ENCODE results near the gene RIC8A.
A peak's percentile ranks its signal among the peaks of the same experiment; 100 is the strongest.
"Not testable (repeated sequence)": the region's sequence is repeated elsewhere in the genome, so short reads cannot be mapped to it uniquely, and the experiment has no call there.

The RIC8A gene

DNA sequence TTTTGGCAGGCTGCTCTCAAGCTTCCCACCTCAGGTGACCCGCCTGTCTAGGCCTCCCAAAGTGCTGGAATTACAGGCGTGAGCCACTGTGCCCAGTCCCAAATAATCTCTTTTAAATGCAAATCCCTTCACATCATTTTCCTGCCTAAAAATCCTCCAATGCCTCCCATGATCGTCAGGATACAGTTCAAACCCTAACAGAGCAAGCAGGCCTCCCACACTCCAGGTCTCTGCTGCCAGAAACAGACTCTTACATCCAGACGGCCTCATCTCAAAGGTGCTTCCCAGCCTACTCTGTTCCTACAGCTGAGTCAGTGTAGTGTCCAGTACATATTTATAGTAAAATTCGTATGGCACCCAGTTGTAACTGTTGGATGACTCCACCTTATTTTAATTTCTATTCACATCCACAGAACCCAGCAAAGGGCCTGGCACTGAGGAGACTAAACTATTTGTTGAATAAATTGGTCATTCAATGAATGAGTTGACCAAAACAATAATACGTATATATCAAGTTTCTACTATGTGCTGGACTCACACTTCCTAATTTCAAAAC is 20.4 kb downstream of the RIC8A start:
- H3K9me3 ChIP-seq (ENCODE audit: control insufficient read depth, low read length) = no peaks in the 10 kb centered on the region
- no peaks in the 10 kb centered on the region for H3K4me1 ChIP-seq (ENCODE audit: control insufficient read depth, insufficient read depth, low read length)
- no peaks in the 10 kb centered on the region for H3K36me3 ChIP-seq (ENCODE audit: control insufficient read depth, insufficient read depth, low read length)
- H3K9ac ChIP-seq (ENCODE audit: low read length) = no peak overlapping the region
- H3K27me3 ChIP-seq (ENCODE audit: control insufficient read depth, insufficient read depth, low read length) = no peaks in the 10 kb centered on the region
- no peak overlapping the region for H3K4me3 ChIP-seq (ENCODE audit: low read length)

DNA sequence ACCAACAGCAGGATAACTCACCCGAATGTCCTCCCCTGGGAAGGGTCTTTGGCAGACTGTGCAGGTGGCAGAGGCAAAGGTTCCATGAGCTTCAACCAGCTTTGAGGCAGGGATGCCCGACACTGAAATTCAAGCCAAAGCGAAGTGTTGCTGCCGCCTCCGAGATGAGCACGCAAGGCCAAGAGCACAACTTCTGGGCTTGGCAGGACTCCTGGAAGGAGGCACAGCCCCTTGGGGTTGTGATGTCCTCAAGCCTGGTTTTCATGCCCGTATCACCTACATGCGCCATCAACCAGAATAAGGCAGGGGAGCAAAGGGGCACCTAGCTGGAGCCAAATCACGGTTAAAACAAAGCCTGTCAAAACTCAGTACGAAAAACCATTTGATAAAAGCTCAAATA is 22.9 kb downstream of the RIC8A start:
- Histone ChIP-seq H3K4me3 (ENCODE audit: low read length) (no peak overlapping the region), H3K36me3 (ENCODE audit: control insufficient read depth, insufficient read depth, low read length) (no peaks in the 10 kb centered on the region)

DNA sequence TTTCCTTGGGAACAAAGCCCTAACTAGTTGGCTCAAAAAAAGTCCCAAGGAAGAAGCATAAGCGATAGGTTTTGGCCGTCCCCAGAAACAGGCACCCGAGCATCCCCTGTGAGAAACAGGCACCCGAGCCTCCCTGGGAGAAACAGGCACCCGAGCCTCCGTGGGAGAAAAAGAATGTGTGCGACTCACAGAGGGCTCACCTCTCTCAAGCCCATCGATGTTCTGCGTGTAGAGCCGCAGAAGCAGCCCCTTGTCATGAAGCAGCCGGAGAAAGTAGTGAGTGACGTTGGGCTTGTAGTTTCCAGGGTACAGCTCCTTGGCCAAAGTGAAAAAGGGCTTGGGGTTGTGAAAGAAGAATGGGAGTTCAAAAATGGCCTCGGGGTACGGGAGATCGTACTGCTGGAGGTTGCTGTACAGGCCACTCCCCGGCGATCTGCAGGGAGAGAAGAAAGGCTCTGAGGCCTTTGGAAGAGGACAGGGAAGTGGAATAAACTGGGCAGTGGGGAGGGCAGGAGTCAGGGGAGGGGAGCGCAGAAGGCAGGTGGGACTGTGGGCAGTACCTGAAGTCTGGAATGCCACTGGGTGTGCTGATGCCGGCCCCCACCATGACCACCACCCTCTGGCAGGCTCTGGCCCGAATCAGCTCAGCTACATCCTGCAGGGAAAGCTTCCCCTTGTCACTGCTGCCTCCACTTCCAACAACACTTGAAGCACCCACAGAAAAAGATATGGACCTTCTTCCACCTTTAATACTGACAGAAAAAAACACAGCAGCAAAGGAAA is 25.5 kb downstream of the RIC8A start:
- peaks cover 11% of the 10 kb centered on the region for H3K4me1 ChIP-seq (ENCODE audit: control insufficient read depth, insufficient read depth, low read length)
- no peaks in the 10 kb centered on the region for H3K27me3 ChIP-seq (ENCODE audit: control insufficient read depth, insufficient read depth, low read length)
- H3K36me3 ChIP-seq (ENCODE audit: control insufficient read depth, insufficient read depth, low read length) = no peaks in the 10 kb centered on the region
- H3K9me3 ChIP-seq (ENCODE audit: control insufficient read depth, low read length) = no peaks in the 10 kb centered on the region
- H3K9ac ChIP-seq (ENCODE audit: low read length) = no peak overlapping the region
- H3K4me3 ChIP-seq (ENCODE audit: low read length) = no peak overlapping the region

More for the DNA sequence above, 22.9 kb downstream of the RIC8A start:
- H3K9ac ChIP-seq (ENCODE audit: low read length) = no peak overlapping the region
- H3K9me3 ChIP-seq (ENCODE audit: control insufficient read depth, low read length) = no peaks in the 10 kb centered on the region
- H3K4me1 ChIP-seq (ENCODE audit: control insufficient read depth, insufficient read depth, low read length) = peaks cover 2% of the 10 kb centered on the region
- H3K27me3 ChIP-seq (ENCODE audit: control insufficient read depth, insufficient read depth, low read length) = no peaks in the 10 kb centered on the region

DNA sequence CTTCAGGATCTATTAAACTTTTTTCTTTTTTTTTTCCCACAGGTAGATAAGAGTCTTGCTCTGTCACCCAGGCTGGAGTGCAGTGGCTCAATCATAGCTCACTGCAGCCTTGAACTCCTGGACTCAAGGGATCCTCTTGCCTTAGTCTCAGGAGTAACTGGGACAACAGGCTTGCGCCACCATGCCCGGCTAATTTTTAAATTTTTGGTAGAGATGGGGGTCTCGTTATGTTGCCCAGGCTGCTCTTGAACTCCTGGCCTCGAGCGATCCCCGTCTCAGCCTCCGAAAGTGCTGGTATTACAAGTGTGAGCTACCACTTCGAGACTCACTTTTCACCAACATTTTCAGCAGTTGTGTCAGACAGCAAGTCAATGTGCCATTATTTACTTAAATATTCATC is 27.7 kb downstream of the RIC8A start:
- Histone ChIP-seq H3K4me1 (ENCODE audit: control insufficient read depth, insufficient read depth, low read length) (peaks cover 14% of the 10 kb centered on the region), H3K36me3 (ENCODE audit: control insufficient read depth, insufficient read depth, low read length) (no peaks in the 10 kb centered on the region), H3K4me3 (ENCODE audit: low read length) (peak overlapping the region; percentile 11), H3K27me3 (ENCODE audit: control insufficient read depth, insufficient read depth, low read length) (no peaks in the 10 kb centered on the region), H3K9ac (ENCODE audit: low read length) (peak overlapping the region; percentile 50), H3K9me3 (ENCODE audit: control insufficient read depth, low read length) (no peaks in the 10 kb centered on the region)

DNA sequence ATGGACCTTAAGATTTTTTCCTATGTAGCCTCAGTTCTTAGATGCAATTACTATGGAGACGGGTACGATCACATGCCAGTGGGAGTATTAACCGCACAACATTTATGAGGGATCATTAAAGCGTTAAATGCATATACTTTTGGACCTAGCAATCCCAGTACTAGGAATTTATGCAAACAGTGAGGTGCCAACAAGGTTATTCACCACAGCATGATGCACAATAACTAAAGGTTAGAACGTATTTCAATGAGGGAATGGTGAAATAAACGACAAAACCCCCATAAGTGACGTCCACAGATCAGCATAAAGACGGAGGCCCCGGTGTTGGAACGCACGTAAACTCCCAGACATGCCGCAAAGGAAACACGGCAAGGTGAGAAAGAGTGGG is 28.1 kb downstream of the RIC8A start:
- peaks cover 14% of the 10 kb centered on the region for H3K4me1 ChIP-seq (ENCODE audit: control insufficient read depth, insufficient read depth, low read length)
- H3K4me3 ChIP-seq (ENCODE audit: low read length) = peak overlapping the region; percentile 11
- H3K9ac ChIP-seq (ENCODE audit: low read length) = peak overlapping the region; percentile 50
- H3K9me3 ChIP-seq (ENCODE audit: control insufficient read depth, low read length) = no peaks in the 10 kb centered on the region
- H3K36me3 ChIP-seq (ENCODE audit: control insufficient read depth, insufficient read depth, low read length) = no peaks in the 10 kb centered on the region
- no peaks in the 10 kb centered on the region for H3K27me3 ChIP-seq (ENCODE audit: control insufficient read depth, insufficient read depth, low read length)

DNA sequence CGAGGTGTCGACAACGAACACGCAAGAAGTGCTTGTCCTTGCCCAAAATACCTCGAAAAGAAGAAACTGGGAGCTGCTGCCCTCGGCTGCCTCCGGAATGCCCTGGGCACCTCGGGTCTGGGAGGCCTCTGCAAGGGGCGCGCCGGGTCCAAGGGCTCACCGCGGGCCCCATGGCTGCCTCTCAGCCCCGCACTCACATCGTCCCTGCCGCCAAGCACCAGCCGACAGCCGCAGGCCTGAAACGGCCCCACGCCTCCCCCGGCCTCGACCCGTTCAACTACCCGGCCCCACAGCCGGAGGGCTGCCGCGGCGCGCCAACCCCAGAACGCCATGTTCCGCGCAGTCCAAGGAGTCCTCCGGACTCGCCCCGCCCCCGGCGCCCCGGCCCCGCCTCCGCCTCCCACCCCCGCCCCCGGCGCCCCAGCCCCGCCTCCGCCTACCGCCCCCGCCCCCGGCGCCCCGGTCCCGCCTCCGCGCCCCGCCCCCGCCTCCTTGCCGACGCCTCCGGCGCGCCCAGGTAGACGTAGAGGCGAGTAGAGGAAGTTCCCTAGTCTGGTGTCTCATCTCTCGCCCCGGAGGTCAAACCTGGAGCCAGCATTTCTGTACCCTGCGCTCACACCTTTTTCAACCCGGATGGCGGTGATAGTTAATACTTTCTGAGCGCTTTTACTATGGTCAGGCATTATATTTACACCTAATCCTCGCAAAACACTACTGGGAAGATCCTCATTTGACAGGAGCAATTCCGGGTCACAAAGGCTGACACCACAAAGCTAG is 28.7 kb downstream of the RIC8A start, which contains the start of gene SIRT3:
TSS of gene SIRT3 (minus strand) at position 346 of the 777 bp plus-strand sequence. CDS start at position 332, 14 bp downstream.
- Histone ChIP-seq H3K4me1 (ENCODE audit: control insufficient read depth, insufficient read depth, low read length) (peaks cover 14% of the 10 kb centered on the region), H3K4me3 (ENCODE audit: low read length) (peak within 1 kb of the TSS; percentile 100), H3K27me3 (ENCODE audit: control insufficient read depth, insufficient read depth, low read length) (no peaks in the 10 kb centered on the region), H3K9me3 (ENCODE audit: control insufficient read depth, low read length) (no peaks in the 10 kb centered on the region), H3K36me3 (ENCODE audit: control insufficient read depth, insufficient read depth, low read length) (no peaks in the 10 kb centered on the region), H3K9ac (ENCODE audit: low read length) (peak within 1 kb of the TSS; percentile 79)

DNA sequence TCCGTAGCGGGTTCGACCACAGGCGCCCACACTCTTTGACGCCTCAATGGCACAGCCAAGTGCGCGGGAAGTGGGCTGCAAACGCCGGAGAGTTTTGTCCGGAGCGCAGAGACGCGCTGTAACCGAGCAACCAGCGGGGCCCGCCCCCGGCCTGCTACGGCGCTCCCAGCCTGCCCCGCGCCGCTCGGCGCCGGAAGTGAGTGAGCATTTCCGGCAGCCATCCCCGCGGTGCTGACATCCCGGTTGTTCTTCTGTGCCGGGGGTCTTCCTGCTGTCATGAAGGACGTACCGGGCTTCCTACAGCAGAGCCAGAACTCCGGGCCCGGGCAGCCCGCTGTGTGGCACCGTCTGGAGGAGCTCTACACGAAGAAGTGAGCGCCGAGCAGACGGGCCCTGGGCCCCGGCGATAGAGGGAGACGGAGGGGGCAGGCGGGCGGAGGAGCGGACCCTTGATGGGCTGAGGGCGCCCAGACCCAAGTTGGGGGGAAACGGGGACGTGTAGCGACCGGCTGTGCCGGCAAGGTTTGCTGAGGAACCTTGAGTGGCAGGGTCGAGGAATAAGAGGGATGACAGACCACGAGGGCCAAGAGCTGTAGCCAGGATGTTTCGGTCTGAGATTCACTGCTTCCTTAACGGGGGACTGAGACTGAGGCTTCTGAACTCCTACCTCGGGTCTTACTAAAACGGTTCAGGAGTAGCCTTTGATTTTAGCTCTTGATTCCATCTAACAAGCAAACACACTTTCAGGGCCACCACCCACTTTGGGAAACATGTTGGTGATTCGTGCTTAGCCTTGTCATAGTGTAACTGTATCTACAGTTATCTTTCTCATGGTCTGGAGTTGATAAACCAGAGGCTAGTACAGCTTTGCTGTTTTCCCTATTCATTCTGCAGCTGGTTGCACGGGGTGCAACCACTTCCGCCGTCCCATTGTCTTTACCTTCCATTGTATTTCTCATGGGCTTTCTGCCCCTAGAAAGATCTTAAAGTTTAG is 29.6 kb downstream of the RIC8A start, which contains the start of gene PSMD13:
TSS of gene PSMD13 (plus strand) at position 203 of the 994 bp plus-strand sequence. CDS start at position 277, 74 bp downstream.
- Histone ChIP-seq H3K36me3 (ENCODE audit: control insufficient read depth, insufficient read depth, low read length) (no peaks in the 10 kb centered on the region), H3K9me3 (ENCODE audit: control insufficient read depth, low read length) (no peaks in the 10 kb centered on the region), H3K9ac (ENCODE audit: low read length) (peak within 1 kb of the TSS; percentile 79), H3K4me1 (ENCODE audit: control insufficient read depth, insufficient read depth, low read length) (peaks cover 14% of the 10 kb centered on the region), H3K4me3 (ENCODE audit: low read length) (peak within 1 kb of the TSS; percentile 100), H3K27me3 (ENCODE audit: control insufficient read depth, insufficient read depth, low read length) (no peaks in the 10 kb centered on the region)

DNA sequence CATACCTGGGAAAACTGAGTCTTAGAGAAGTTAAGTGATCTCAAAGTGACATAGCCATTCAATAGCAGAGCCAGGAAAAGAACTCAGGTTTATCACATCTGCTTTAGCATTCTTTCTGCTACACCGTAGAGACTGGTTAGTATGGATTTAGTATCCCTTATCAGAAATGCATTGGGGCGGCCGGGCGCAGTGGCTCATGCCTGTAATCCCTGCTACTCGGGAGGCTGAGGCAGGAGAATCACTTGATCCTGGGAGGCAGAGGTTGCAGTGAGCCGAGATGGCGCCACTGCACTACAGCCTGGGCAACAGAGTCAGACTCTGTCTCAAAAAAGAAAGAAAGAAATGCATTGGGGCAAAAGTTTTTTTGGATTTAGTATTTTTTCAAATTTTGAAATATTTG is 30.8 kb downstream of the RIC8A start:
- H3K4me1 ChIP-seq (ENCODE audit: control insufficient read depth, insufficient read depth, low read length) = peaks cover 14% of the 10 kb centered on the region

DNA sequence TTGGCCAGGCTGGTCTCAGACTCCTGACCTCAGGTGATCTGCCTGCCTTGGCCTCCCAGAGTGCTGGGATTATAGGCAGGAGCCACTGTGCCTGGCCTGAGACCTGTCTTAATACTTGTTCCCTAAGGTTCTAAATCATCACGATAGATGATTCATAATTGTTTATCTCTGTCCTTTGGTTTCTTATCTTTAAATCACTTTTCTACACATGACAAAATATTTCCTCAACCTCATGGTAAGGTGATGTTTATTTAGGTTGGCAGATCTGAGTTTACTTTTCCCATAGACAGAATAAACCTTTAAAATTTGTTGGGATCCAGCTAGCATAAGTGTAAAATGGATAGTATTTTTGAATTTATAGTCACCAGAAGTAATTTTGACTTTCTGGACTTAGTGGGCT is 32.8 kb downstream of the RIC8A start:
- Histone ChIP-seq H3K4me3 (ENCODE audit: low read length) (no peak overlapping the region), H3K27me3 (ENCODE audit: control insufficient read depth, insufficient read depth, low read length) (no peaks in the 10 kb centered on the region), H3K9ac (ENCODE audit: low read length) (no peak overlapping the region), H3K9me3 (ENCODE audit: control insufficient read depth, low read length) (no peaks in the 10 kb centered on the region), H3K4me1 (ENCODE audit: control insufficient read depth, insufficient read depth, low read length) (peaks cover 13% of the 10 kb centered on the region), H3K36me3 (ENCODE audit: control insufficient read depth, insufficient read depth, low read length) (no peaks in the 10 kb centered on the region)

More for the DNA sequence above, 30.8 kb downstream of the RIC8A start:
- not testable (repeated sequence) for H3K9me3 ChIP-seq (ENCODE audit: control insufficient read depth, low read length); H3K36me3 ChIP-seq (ENCODE audit: control insufficient read depth, insufficient read depth, low read length); H3K9ac ChIP-seq (ENCODE audit: low read length); H3K27me3 ChIP-seq (ENCODE audit: control insufficient read depth, insufficient read depth, low read length); H3K4me3 ChIP-seq (ENCODE audit: low read length)

DNA sequence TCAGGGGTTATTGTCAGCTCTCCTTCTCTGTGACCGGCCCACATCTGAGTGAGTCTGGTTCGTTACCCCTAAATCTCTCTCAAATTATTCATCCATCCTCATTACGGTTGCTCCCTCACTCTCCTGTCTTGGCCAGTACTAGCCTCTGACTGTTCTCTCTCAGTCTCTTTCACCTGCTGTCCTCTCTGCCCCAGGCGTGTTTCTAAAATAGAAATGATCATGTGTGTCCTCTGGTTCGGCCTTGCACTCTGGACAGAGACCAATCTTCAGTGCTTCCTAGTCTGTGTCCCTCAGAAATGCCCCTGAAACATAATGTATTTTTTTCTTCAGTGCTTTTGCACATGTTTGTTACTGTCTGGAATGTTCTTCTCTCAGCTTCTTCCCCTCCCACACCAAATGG is 34.1 kb downstream of the RIC8A start:
- peaks cover 10% of the 10 kb centered on the region for H3K4me1 ChIP-seq (ENCODE audit: control insufficient read depth, insufficient read depth, low read length)
- no peak overlapping the region for H3K9ac ChIP-seq (ENCODE audit: low read length)
- no peaks in the 10 kb centered on the region for H3K9me3 ChIP-seq (ENCODE audit: control insufficient read depth, low read length)
- no peak overlapping the region for H3K4me3 ChIP-seq (ENCODE audit: low read length)
- no peaks in the 10 kb centered on the region for H3K27me3 ChIP-seq (ENCODE audit: control insufficient read depth, insufficient read depth, low read length)
- peaks cover 4% of the 10 kb centered on the region for H3K36me3 ChIP-seq (ENCODE audit: control insufficient read depth, insufficient read depth, low read length)

DNA sequence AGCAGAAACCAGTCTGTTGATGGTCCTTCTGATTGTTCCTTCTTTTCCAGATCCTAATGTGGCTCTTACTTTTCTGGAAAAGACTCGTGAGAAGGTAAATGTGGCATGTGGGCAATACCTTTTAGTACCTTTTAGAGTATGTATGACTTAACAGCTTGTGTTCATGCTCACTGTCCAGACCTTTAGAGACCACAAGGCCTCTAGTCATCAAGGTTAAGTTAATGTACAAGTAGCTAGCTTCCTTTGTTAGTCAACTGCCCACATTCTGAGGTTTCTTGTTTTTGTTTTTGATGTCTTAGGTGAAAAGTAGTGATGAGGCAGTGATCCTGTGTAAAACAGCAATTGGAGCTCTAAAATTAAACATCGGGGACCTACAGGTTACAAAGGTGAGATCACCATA is 36.9 kb downstream of the RIC8A start:
- H3K9ac ChIP-seq (ENCODE audit: low read length) = no peak overlapping the region
- no peak overlapping the region for H3K4me3 ChIP-seq (ENCODE audit: low read length)
- no peaks in the 10 kb centered on the region for H3K27me3 ChIP-seq (ENCODE audit: control insufficient read depth, insufficient read depth, low read length)
- H3K9me3 ChIP-seq (ENCODE audit: control insufficient read depth, low read length) = no peaks in the 10 kb centered on the region
- H3K36me3 ChIP-seq (ENCODE audit: control insufficient read depth, insufficient read depth, low read length) = peaks cover 11% of the 10 kb centered on the region
- no peaks in the 10 kb centered on the region for H3K4me1 ChIP-seq (ENCODE audit: control insufficient read depth, insufficient read depth, low read length)
